ENCODE data around the gene ATRNL1.
A peak's percentile ranks its signal among the peaks of the same experiment; 100 is the strongest.

ATRNL1 gene

DNA sequence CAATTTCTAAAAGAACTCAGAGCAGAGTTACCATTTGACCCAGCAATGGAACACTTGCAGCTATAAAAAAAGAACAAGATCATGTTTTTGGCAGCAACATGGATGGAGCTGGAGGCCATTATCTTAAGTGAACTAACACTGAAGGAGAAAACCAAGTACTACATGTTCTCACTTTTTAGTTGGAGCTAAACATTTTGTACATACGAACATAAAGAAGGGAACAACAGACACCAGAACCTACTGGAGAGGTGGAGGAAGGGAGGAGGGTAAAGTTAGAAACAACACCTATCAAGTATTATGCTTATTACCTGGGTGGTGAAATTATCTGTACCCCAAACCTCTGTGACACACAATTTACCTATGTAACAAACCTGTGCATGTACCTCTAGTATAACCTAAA lies 329.5 kb downstream of the ATRNL1 start:
- no peak overlapping the region for H3K27ac ChIP-seq (ENCODE audit: low read length)
- no peaks in the 10 kb centered on the region for H3K27me3 ChIP-seq (ENCODE audit: low read depth, low read length)
- no peaks in the 10 kb centered on the region for H3K9me3 ChIP-seq (ENCODE audit: insufficient read depth, low read length)
- H3K4me3 ChIP-seq (ENCODE audit: low read length): no peak overlapping the region
- H3K4me1 ChIP-seq (ENCODE audit: low read length): no peaks in the 10 kb centered on the region
- H2AFZ ChIP-seq (ENCODE audit: low read depth, low read length): no peak overlapping the region
- no peaks in the 10 kb centered on the region for H4K20me1 ChIP-seq (ENCODE audit: insufficient read depth, low read length)
- no peaks in the 10 kb centered on the region for H3K36me3 ChIP-seq (replicated peaks; ENCODE audit: low read depth, low read length)
- H3K4me2 ChIP-seq (ENCODE audit: low read length): no peak overlapping the region
- H3K9ac ChIP-seq (ENCODE audit: low read length): no peak overlapping the region
- TF ChIP-seq, protein P1, sequence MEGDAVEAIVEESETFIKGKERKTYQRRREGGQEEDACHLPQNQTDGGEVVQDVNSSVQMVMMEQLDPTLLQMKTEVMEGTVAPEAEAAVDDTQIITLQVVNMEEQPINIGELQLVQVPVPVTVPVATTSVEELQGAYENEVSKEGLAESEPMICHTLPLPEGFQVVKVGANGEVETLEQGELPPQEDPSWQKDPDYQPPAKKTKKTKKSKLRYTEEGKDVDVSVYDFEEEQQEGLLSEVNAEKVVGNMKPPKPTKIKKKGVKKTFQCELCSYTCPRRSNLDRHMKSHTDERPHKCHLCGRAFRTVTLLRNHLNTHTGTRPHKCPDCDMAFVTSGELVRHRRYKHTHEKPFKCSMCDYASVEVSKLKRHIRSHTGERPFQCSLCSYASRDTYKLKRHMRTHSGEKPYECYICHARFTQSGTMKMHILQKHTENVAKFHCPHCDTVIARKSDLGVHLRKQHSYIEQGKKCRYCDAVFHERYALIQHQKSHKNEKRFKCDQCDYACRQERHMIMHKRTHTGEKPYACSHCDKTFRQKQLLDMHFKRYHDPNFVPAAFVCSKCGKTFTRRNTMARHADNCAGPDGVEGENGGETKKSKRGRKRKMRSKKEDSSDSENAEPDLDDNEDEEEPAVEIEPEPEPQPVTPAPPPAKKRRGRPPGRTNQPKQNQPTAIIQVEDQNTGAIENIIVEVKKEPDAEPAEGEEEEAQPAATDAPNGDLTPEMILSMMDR (IDR thresholded peaks at IDR 0.05; ENCODE audit: low read depth, low read length): no peak
- no peak for TF ChIP-seq EZH2phosphoT487 (IDR thresholded peaks at IDR 0.05; ENCODE audit: low read depth)
- no peaks in the 10 kb centered on the region for H3K79me2 ChIP-seq (ENCODE audit: low read length)

DNA sequence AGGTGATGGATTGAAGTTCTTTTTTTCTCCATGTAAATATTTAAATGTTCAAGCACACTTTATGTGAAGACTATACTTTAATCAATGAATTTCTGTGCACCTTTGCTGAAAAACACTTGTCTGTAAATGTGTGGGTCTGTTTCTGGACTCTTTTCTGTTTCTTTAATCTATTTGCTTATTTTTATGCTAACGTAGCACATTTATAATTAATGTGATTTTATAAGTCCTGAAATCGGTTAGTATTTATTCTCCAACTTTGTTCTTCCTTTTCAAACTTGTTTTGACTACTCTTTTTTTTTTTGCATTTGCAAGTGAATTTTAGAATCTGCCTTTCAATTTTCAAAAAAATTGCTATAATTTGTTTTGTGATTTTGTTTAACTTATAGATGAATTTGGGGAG lies 334.4 kb downstream of the ATRNL1 start:
- Histone ChIP-seq H3K4me1 (ENCODE audit: low read length) (no peaks in the 10 kb centered on the region), H3K4me3 (ENCODE audit: low read length) (no peak overlapping the region), H4K20me1 (ENCODE audit: insufficient read depth, low read length) (no peaks in the 10 kb centered on the region), H3K27me3 (ENCODE audit: low read depth, low read length) (no peaks in the 10 kb centered on the region), H3K9me3 (ENCODE audit: insufficient read depth, low read length) (no peaks in the 10 kb centered on the region), H3K27ac (ENCODE audit: low read length) (no peak overlapping the region), H3K79me2 (ENCODE audit: low read length) (no peaks in the 10 kb centered on the region), H3K9ac (ENCODE audit: low read length) (no peak overlapping the region), H3K36me3 (replicated peaks; ENCODE audit: low read depth, low read length) (no peaks in the 10 kb centered on the region), H2AFZ (ENCODE audit: low read depth, low read length) (no peak overlapping the region), H3K4me2 (ENCODE audit: low read length) (no peak overlapping the region)
- TF ChIP-seq, protein P1 (IDR thresholded peaks at IDR 0.05; ENCODE audit: low read depth, low read length): no peak
- TF ChIP-seq EZH2phosphoT487 (IDR thresholded peaks at IDR 0.05; ENCODE audit: low read depth): no peak

DNA sequence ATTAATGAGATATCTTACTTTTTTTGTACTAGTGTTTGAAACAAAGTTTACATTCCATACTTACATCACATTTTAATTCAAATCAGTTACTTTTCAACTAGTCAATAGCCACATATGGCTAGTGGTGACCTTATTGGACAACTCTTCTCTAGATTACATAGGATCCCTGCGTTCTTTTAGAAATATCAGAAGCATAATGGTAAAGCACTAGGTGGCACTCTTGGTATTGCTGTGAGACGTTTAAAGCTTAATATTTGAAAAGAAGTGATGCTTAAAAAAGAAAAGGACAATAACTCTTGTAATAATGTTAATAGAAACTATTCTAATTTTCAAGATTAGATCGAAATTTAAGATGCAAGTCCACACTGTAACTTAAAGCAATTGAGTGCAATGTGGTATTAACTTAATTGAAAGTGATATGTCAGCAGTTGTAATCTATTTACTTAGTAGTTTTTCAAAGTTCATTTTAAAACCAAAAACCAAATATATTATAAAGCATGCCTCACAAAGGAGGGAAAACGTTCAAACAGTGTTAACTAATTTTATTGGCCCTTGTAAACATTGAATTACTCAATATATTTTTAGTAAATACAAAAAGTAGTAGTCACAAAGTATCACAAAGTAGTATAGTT lies 339.1 kb downstream of the ATRNL1 start:
- Histone ChIP-seq H3K4me2 (ENCODE audit: low read length) (no peak overlapping the region), H3K27me3 (ENCODE audit: low read depth, low read length) (no peaks in the 10 kb centered on the region), H3K36me3 (replicated peaks; ENCODE audit: low read depth, low read length) (no peaks in the 10 kb centered on the region), H3K9ac (ENCODE audit: low read length) (no peak overlapping the region), H4K20me1 (ENCODE audit: insufficient read depth, low read length) (no peaks in the 10 kb centered on the region), H3K4me1 (ENCODE audit: low read length) (no peaks in the 10 kb centered on the region), H3K79me2 (ENCODE audit: low read length) (no peaks in the 10 kb centered on the region), H3K27ac (ENCODE audit: low read length) (no peak overlapping the region), H2AFZ (ENCODE audit: low read depth, low read length) (no peak overlapping the region), H3K4me3 (ENCODE audit: low read length) (no peak overlapping the region), H3K9me3 (ENCODE audit: insufficient read depth, low read length) (no peaks in the 10 kb centered on the region)
- TF ChIP-seq EZH2phosphoT487 (IDR thresholded peaks at IDR 0.05; ENCODE audit: low read depth): no peak
- TF ChIP-seq, protein P1 (IDR thresholded peaks at IDR 0.05; ENCODE audit: low read depth, low read length): peak; percentile 45

DNA sequence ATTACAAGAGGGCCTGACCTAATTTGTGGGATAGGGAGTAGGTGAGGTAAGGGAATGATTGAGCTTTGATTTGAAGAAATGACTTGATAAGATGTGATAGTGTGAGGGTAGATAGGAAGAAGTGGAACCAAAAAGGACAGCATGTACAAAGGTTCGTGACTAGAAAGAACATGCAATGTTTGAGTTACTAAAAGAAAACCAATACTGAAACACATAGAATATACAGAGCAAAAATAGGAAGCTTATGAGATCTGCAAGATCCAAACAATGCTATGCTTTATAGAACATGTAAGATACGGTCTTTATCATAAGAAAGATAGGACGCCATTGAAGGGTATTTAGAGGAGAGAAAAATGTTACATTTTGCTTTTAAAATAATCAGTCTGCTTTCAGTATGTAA lies 343.8 kb downstream of the ATRNL1 start:
- no peak for TF ChIP-seq EZH2phosphoT487 (IDR thresholded peaks at IDR 0.05; ENCODE audit: low read depth)
- TF ChIP-seq, protein P1 (IDR thresholded peaks at IDR 0.05; ENCODE audit: low read depth, low read length): no peak

More for the DNA sequence above, 343.8 kb downstream of the ATRNL1 start:
- Histone ChIP-seq H3K27ac (ENCODE audit: low read length) (no peak overlapping the region), H3K9me3 (ENCODE audit: insufficient read depth, low read length) (no peaks in the 10 kb centered on the region), H3K4me2 (ENCODE audit: low read length) (no peak overlapping the region), H3K79me2 (ENCODE audit: low read length) (no peaks in the 10 kb centered on the region), H3K4me3 (ENCODE audit: low read length) (no peak overlapping the region), H3K4me1 (ENCODE audit: low read length) (no peaks in the 10 kb centered on the region), H4K20me1 (ENCODE audit: insufficient read depth, low read length) (no peaks in the 10 kb centered on the region), H3K36me3 (replicated peaks; ENCODE audit: low read depth, low read length) (no peaks in the 10 kb centered on the region), H2AFZ (ENCODE audit: low read depth, low read length) (no peak overlapping the region), H3K9ac (ENCODE audit: low read length) (no peak overlapping the region), H3K27me3 (ENCODE audit: low read depth, low read length) (no peaks in the 10 kb centered on the region)
